PC-3 (cell line): ENCODE results near the gene KCNC1.

Experiments used
- CTCF ChIP-seq: fragments of 300-600 bp; sonication (generic); conservative IDR thresholded peaks from 2 replicates; pipeline ENCODE4 v1.5.1; 2017; ENCODE audit warnings: antibody characterized with exemption, low read depth, mild to moderate bottlenecking, low read length
- EZH2 ChIP-seq: fragments of 300-600 bp; sonication (generic); IDR thresholded peaks from one replicate; pipeline ENCODE4 v1.6.1; 2017; ENCODE audit warnings: antibody characterized with exemption, mild to moderate bottlenecking, low read length; ENCODE audit not compliant: unreplicated experiment
- EZH2phosphoT487 ChIP-seq: fragments of 300-600 bp; sonication (generic); IDR thresholded peaks from 2 replicates; pipeline ENCODE4 v1.6.1; 2018; ENCODE audit warnings: mild to moderate bottlenecking, antibody characterized with exemption, low read length, borderline replicate concordance

- no peak for TF ChIP-seq CTCF
- TF ChIP-seq EZH2, result no peak
- no peak for TF ChIP-seq EZH2phosphoT487
Observed at GRCh38 chr11:17780668-17781067, 46.1 kb downstream of the KCNC1 start.
